ENCODE results near the gene HACD2.
A peak's percentile ranks its signal among the peaks of the same experiment; 100 is the strongest.
"Not testable (repeated sequence)": the region's sequence is repeated elsewhere in the genome, so short reads cannot be mapped to it uniquely, and the experiment has no call there.

HACD2 gene

DNA sequence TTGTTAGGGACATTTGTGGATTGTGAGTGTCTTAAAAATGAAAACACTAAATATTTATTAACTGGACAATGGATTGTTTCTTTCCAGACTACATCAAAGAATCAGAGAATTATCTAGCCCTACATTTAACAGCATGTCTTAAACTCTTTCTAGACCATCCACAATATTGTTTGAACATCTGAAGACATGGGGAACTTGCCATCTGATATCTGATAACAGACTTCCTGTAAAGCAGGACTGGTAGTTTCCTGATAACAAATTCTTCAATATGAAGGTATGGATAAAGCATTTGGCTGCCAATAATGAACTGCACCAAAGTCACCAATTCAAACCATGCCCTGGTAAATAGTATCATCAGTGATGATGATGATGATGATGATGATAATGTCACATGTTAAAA, 26.2 kb upstream of the HACD2 start:
- DNase-seq (ENCODE audit: low spot score), result no peak

DNA sequence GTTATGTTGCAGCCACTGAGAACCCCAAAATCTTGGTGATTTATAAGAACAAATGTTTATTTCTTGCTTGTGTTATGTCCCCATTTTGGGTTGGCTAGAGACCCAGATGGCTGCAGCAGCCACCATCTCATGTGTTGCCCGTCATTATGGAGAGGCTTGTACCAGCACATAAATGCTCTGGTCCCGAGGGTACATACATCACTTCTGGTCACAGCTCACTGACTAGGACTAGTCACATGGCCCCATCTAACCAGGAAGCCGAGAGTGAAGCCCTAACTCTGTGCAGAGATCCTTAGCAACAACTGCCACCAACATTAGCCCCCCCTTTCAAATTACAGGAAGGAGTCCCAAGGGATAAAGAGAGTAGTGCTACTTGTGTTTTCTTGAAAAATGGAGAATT, 25.5 kb upstream of the HACD2 start:
- no peak for DNase-seq (ENCODE audit: low spot score)

DNA sequence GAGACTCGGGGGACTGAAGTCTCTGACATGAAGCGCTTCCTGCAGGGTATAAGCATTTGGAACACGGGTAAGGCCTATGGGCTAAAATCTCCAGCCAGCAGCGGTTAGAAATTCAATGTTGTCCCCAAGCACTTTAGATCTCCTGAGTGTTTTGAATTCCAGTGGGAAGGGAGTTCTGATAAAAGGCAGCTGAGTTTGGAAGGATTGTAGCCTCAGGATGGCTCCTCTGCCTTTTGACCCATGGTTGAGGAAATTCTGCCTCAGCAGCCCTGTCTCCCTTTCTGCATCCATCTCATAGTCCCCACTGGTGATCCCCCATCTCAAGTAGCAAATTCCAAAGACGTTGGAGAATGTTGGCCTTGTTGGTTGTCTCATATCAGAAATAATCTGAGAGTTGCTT, 24.2 kb upstream of the HACD2 start:
- no peak for DNase-seq (ENCODE audit: low spot score)

DNA sequence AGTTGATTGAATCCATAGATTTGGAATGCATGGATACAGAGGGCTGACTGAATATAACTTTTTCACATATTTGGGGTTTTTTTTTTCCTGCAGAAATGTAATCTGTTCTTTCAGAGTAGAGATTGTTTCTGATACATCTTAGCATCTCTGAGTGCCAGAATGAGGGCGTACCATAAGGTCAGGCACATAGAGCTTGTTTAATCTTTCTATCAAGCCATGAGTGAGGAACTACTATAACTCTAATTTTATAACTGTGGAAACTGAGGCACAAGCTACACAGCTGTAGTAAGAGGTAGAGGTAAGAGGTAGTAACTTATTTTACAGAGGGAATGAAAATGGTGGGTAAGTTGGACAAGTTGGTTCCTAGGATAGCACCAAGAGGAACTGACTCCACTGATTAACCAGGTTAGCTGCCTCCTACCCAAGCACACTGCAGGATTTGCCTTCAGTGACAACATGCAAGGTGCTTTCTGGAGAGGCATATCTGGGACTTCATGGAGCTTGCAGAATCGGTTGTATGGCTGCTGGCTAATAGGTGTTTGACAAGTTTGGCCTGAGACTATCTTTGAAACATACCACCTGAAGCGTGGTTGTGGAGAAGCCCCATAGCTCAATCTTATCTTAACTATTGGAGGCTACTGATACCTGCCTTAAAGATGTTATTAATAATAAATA, 23.5 kb upstream of the HACD2 start:
- no peak for DNase-seq (ENCODE audit: low spot score)

DNA sequence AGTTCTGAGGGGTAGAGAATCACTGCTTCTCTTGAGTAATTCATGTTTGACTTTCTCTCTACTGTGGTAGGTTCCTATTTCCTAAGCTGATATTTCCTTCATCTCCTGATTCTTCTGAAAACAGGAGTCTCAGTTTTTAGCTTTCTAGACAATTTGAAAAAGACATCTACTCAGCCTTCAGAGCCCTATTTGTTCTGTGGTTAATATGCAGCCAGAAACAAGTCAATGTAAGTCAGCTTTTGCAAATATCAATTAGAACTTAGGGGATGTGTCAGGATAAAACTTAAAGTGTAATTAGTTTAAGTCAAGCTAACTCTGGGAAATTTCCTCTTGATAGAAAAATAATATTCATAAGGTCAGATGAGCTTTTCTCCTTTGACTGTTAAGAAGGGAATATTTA, 21.7 kb upstream of the HACD2 start:
- DNase-seq (ENCODE audit: low spot score), result no peak

DNA sequence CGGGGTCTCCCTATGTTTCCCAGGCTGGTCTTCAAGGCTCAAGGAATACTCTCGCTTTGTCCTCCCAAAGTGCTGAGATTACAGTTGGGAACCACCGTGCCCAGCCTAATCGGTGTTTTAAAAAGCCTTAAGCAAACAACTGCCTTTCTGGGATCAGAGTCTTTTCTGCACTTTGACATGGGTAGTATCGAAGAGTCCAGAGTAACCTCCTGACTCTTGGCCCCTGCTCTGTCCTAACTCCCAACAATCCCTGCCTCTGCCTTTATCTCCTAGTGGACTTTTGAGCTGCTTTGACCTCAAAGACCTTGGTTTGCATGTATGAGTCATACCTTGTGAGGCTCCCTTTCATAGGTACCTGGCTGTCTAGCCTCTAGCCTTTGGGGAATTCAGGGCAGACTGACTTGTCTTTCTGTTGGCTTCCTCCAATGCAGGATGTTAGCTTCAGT, 21.0 kb upstream of the HACD2 start:
- peak; percentile 42 for DNase-seq (ENCODE audit: low spot score)

DNA sequence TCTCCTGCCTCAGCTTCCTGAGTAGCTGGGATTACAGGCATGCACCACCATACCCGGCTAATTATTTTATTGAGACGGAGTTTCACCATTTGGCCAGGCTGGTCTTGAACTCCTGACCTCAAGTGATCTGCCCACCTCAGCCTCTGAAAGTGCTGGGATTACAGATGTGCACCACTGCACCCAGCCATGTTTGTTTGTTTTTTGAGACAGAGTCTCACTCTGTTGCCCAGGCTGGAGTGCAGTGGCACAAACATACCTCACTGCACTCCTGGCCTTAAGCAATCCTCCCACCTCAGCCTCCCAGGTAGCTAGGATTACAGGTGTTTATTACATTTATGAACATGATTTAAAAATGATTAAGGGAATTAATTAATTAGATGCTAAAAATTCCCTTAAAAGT, 18.3 kb upstream of the HACD2 start:
- DNase-seq (ENCODE audit: low spot score), result not testable (repeated sequence)

DNA sequence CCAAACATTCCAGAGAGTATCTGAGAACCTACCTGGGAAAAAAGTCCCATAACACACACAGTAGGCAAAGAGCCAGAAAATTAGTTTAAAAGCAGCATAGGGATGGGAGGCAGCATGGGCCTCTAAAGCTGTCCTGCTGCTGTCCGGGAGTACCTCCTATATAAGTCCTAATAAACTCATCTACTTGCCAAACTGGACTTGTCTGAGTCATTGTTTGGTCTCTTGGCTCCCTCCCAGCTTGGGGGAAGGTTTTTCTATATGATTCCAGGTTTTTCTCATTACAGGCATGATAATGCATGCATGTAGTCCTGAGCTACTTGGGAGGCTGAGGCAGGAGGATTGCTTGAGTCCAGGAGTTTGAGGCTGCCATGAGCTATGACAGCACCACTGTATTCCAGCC, 17.5 kb upstream of the HACD2 start:
- no peak for DNase-seq (ENCODE audit: low spot score)

DNA sequence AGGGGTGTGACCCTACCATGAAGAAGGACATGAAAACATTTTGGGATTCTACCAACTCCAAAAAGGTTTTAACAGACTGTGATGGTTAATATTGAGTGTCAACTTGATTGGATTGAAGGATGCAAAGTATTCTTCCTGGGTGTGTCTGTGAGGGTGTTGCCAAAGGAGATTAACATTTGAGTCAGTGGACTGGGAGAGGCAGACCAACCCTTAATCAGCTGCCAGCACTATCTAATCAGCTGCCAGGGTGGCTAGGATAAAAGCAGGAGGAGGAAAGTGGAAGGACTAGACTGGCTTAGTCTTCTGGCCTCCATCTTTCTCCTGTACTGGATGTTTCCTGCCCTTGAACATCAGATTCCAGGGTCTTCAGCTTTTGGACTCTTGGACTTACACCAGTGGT, 16.0 kb upstream of the HACD2 start:
- DNase-seq (ENCODE audit: low spot score), result not testable (repeated sequence)

DNA sequence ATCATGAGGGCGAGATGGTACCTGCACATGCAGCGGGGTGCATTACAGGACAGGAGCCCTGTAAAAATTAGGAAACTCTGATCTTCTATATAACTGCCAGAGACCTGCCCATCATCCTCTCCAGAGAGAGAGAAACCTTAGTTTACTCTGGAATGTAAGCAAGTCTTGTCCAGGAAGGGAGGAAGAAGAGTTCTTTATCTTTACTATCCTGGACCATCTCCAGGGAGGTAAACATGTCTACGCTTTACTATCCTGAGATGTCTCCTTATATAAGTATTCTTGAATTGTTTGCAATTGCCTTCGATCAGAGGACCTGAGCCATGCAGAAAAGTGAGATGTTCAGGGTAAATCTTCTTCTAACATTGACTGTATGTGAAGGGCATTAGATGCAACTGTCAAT, 12.7 kb upstream of the HACD2 start:
- DNase-seq (ENCODE audit: low spot score), result no peak

DNA sequence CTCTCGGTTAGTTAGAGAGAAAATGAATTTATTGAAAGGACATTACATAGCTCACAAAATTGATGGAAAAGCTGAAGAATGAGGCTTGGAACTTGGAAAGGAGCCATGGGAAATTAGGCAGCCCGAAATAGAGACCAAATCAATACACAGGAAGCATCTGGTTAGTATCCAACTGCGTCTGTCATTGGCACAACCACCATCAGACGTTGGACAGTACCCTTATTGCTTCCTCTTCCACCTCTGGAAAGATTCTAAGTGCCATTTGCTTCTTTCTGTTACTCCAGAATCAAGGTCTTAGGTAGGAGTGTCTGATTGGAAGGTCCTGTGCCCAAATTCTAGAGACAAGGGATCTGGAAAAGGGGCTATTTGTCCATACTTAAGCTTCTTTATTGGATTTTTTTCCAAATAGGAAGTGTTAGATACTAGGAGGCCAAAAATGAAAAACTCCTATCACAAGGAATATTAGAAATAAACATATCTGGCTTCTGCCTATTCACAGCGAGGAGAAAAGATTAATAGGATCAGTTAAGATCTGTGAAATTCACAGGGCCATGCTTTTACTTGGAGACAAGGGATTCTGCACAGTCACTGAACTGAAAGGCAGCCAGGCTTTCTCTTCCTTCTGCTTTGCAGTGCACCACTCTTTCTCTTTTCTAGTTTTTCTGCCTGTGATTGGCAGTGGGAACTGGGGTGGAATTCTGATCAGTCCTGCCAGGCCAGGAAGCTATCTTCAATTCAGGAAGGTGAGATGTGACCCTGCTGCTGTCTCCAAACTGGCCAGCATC, 10.7 kb upstream of the HACD2 start:
- no peak for DNase-seq (ENCODE audit: low spot score)

DNA sequence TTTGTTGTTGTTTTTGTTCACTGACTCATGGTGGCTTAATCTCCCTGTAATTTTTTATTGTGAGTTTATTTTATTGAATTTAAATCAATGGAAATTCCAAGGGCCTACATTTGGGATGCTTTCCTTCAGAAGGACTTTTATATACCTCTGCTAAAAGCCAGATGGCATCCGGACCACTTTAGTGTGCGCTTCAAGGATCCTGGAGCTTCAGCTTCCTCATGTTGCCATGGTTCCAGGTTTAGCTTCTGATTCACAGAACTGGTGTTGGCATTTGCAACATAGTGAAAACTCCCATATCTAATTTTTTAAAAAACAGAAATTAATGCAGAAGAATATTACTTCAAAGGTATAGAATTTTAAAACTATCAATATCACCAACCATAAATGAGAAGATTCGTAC, 8.5 kb upstream of the HACD2 start:
- no peak for DNase-seq (ENCODE audit: low spot score)

DNA sequence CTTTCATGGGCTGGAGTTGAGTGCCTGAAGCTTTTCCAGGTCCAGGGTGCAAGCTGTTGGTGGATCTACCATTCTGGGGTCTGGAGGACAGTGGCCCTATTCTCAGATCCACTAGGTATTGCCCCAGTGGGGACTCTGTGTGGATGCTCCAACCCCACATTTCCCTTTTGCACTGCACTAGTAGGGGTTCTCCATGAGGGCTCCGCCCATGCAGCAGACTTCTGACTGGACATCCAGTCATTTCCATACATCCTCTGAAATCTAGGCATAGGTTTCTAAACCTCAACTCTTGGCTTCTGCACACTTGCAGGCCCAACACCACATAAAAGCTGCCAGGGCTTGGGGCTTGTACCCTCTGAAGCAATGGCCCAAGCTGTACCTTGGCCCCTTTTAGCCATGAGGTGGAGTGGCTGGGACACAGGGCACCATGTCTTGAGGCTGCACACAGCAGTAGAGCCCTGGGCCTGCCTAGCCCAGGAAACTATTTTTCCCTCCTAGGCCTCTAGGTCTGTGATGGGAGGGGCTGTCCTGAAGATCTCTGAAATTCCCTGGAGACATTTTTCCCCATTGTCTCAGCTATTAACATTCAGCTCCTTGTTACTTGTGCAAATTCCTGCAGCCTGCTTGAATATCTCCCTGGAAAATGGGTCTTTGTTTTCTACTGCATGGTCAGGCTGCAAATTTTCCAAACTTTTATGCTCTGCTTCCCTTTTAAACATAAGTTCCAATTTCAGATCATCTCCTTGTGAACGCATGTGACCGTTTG, 6.0 kb upstream of the HACD2 start:
- DNase-seq (ENCODE audit: low spot score), result no peak

DNA sequence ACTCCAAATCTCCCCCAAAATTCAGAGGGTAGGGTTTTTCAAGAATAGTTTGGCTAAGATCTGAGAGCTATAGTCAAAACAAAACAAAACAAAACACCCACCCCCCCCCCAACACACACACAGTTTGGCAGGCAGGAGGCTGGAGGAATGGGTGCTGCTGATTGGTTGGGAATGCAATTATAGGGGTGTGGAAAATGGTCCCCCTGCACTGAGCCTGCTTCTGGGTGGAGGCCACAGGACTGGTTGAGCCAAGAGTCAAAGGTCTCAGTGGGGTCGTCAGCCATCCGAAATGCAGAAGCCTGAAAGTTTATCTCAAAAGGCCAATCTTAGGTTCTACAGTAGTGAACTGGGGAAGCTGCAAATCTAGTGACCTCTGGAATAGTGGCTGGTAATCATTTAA, 2.5 kb upstream of the HACD2 start:
- no peak for DNase-seq (ENCODE audit: low spot score)

DNA sequence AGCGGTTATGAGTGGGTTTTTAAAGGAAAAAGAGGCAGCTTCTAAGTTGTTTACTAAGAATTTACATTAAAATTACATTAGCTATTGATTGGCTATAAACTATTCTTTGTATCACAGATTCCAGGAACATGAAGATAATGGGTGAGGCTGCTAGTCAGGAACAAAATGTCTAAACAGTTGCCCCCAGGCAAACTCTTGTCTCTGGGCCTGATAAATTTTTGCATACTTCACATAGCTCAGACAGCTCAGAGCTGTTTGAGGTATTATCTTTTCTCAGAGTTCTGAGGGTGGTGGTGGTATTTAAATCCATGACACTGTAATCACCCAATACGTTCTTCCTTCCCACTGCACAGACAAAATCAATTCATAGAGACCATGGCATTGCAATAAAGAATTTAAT, 2.1 kb upstream of the HACD2 start:
- no peak for DNase-seq (ENCODE audit: low spot score)

DNA sequence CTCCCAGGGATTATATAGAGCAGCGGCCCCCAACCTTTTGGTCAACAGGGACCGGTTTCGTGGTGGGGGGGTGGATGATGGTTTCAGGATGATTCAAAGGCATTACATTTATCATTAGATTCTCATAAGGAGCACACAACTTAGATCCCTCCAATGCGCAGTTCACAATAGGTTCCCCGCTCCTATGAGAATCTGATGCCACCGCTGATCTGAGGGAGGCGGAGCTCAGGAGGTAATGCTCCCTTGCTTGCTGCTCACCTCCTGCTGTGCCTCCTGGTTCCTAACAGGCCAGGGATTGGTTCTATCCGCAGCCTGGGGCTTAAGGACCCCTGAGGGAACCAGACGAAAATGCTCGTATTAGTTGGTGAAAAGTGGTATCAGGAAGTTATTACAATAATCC, 1.3 kb upstream of the HACD2 start:
- DNase-seq (ENCODE audit: low spot score), result peak; percentile 27

DNA sequence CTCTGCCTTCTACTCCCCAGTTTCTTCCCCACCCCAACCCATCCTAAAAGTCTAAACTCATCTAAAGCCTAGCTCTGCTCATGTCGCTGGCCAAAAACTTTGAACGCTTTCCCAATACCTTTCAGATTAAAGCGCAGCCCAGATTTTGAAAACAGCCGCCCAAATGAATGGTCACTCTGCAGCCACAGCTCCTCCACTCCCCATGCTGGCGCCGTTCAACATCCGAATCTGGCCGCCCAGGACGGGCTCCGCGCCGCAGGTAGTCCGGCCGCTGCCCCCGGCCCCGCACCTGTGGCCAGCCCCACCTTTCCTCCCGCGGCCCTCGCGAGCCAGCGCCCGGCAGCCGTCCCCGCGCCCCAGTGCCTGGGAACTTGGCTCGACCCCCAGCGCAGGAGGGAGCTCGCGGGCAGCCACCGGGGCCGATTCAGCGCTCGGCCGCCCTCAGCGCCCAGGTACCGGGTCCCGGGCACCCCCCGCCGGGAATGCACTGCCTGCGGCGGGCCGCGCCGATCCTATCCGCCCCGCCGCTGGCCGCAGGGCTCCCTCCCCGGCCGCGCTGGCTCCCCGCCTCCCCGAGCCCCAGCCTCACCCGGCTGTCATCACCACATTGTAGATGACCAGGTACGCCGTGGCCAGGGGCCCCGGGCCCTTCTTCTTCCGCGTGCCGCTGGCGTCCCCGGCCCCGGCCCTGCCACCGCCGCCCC, 417 bp downstream of the HACD2 start:
- no peak for DNase-seq (ENCODE audit: low spot score)

DNA sequence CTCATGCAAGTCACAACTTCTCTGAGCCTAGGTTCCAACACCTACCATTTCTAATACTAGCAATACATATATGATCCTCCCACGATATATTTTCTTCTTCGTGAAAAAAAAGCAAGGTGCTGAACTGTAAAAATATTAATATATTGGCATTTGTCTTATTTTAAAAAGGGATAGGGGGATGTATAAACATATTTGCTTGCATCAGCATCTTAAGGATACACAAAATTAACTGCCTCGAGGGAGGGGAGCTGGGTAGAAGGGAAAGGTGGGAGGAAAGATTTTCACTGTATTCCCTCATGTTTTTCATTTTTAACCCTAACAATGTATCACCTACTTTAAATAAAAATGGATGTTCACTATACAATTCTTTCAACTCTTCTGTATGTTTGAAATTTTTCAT, 1.3 kb downstream of the HACD2 start:
- DNase-seq (ENCODE audit: low spot score), result no peak

DNA sequence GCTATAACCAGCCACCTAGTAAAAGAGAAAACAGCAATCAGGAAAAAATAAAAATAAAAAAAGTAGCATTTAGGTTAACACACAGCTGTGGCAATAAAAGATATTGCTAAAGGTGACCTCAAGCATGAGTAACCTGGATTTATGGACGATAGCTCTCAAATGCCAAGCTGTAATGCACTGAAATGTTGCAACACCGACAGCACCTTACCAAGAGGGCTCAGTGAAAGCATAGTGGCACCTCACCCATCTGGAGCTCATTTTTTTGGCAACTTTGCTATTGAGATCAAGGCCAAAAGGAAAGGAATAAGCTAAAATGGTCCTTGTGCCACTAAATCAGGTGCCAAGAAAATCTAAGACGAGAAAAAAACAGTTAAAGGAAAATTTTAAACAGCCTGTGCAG, 2.5 kb downstream of the HACD2 start:
- DNase-seq (ENCODE audit: low spot score), result no peak

DNA sequence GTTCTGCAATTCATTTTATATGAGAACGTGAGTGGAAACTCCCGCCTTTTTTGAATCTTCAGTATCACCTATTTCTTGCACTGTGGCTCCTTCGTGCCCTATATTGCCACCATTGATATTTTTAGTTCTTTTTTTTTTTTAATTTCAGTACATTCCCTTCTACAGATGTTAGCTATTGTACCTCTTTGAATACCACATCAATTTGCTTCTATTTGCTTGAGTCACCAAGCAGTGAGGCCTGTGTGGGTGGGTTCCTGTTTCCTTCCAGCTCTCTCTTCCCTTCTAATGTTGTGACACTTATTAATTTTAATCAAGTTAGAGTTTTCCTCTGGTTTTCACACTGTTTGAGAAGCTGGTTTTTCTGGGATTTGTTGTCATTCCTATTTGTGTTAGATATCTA, 8.7 kb downstream of the HACD2 start:
- no peak for DNase-seq (ENCODE audit: low spot score)

DNA sequence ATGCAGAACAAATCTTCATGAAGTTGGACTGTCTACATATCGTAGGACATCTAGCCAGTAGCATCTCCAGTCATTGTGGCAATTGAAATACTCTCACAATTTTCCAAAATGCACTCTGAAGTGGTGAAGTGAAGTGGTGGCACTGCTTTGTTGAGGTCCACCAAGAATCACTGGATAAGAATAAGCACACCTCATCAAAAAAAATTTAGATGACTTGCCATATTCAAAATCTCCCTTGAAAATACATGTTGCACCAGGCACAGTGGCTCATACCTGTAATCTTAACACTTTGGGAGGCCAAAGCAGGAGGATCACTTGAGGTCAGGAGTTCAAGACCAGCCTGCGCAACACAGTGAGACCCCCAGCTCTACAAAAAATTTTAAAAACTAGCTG, 12.9 kb downstream of the HACD2 start:
- no peak for DNase-seq (ENCODE audit: low spot score)

DNA sequence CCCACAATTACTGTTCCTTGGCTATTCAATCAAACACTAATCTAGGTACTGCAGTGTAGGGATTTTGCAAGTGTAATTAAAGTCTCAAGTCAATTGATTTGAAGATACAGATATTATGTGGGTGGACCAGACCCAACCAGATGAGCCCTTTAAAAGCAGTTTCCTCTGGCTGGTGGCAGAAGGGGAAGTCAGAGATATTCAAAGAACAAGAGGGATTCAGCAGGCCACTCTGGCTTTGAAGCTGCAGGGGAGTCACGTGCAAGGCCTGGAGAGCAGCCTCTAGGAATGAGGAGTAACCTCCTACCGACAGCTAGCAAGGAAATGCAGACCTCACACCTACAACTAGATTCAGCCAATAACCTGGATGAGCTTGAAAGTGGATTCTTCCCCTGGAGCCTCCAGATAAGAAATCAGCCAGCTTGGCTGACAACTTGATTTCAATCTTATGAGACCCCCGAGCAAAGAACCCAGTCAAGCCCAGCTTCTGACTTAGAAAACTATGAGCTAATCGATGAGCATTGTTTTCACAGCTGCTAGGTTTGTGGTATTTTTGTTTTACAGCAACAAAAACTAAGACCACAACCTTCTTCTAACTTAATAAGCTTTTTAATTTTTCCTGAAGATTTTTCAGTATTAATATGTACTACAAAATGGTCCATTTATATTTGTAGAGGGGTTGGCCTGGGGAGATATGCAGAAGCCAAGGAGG, 13.4 kb downstream of the HACD2 start:
- no peak for DNase-seq (ENCODE audit: low spot score)
